NT2/D1 (cell line): ENCODE results near the gene CFAP107.

ENCODE experiments used
- DNase-seq: peaks from one replicate; pipeline ENCODE4 v3.0.0-alpha.2; 2011; ENCODE audit warnings: low read depth, low spot score
- H3K27me3 ChIP-seq: 2 replicates; pipeline ENCODE4 v1.6.0; 2011; ENCODE audit warnings: mild to moderate bottlenecking; ENCODE audit not compliant: insufficient read length, insufficient read depth
- H3K36me3 ChIP-seq: 2 replicates; pipeline ENCODE4 v1.6.1; 2011; ENCODE audit warnings: mild to moderate bottlenecking, low read length, mixed read lengths; ENCODE audit not compliant: insufficient read depth, insufficient read length
- H3K4me1 ChIP-seq: 2 replicates; pipeline ENCODE4 v1.5.1; 2011; ENCODE audit not compliant: insufficient read depth, insufficient read length
- H3K4me3 ChIP-seq: 2 replicates; pipeline ENCODE4 v1.5.1; 2011; ENCODE audit warnings: low read depth; ENCODE audit not compliant: insufficient read length
- H3K9ac ChIP-seq: 2 replicates; pipeline ENCODE4 v1.6.0; 2011; ENCODE audit warnings: low read depth; ENCODE audit not compliant: insufficient read length
- H3K9me3 ChIP-seq: 2 replicates; pipeline ENCODE4 v1.5.1; 2011; ENCODE audit warnings: mild to moderate bottlenecking, low read length; ENCODE audit not compliant: insufficient read depth
- SUZ12 ChIP-seq: IDR thresholded peaks from 2 replicates; pipeline ENCODE4 v1.6.1; 2011; ENCODE audit not compliant: insufficient read length, insufficient read depth; ENCODE audit errors: extremely low read depth
- YY1 ChIP-seq: IDR thresholded peaks from 2 replicates; pipeline ENCODE4 v1.6.1; 2011; ENCODE audit not compliant: insufficient read length, insufficient read depth
- ZNF274 ChIP-seq: IDR thresholded peaks from 2 replicates; pipeline ENCODE4 v1.6.1; 2011; ENCODE audit warnings: mild to moderate bottlenecking, low read depth, low read length

The CFAP107 gene

DNA sequence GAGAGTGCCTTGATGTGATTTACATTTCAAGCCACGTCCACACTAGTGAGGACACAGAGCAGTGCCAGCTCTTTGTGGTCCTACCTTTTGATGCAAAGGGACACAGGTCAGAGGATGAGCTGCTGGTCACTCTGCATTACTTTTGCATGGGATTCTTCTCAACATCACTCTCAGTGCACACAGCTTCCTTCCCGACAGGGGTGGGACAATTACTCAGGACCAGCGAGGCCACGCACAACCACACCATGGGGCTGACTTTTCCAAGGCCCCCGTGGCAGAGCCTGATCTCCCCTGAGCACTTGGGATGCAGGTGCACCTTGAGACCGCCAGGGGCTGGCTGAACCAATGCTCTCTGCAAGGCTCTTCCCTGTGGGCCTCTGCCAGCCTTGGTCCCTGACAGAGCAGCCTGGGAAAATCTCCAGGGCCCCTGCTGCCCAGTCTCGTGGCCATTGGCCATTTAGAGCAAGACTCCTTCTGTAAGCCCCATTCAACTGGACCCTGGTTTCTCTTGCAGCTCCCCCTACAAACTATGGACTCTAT, 14.3 kb downstream of the CFAP107 start:
- TF ChIP-seq ZNF274 (no peak), YY1 (no peak), SUZ12 (no peak)
- no peak for DNase-seq
- Histone ChIP-seq H3K9ac (no peak overlapping the region), H3K27me3 (peaks cover 4% of the 10 kb centered on the region), H3K9me3 (no peaks in the 10 kb centered on the region), H3K4me3 (no peak overlapping the region), H3K4me1 (no peaks in the 10 kb centered on the region), H3K36me3 (no peaks in the 10 kb centered on the region)

DNA sequence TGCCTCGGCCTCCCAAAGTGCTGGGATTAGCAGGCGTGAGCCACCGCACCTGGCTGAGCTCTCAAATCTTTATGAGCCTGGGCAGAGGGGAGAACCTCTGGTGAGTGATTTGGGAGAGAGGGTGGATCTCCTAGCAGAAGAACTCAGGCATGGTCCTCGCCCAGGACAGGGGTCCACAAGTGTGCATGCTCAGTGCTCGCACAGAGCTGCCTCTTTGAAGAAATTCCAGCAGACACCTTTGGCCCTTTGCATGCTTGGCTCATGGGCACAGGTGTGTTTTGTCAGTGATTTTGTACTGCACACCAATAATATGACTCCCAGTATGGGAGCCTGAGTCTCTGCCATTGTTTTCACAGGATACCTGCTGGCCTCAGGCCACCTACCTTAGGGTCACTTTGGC, 15.8 kb downstream of the CFAP107 start:
- Histone ChIP-seq H3K4me1 (no peaks in the 10 kb centered on the region), H3K9me3 (no peaks in the 10 kb centered on the region), H3K27me3 (no peaks in the 10 kb centered on the region), H3K9ac (no peak overlapping the region), H3K36me3 (no peaks in the 10 kb centered on the region), H3K4me3 (no peak overlapping the region)
- no peak for DNase-seq
- no peak for TF ChIP-seq ZNF274
- no peak for TF ChIP-seq SUZ12
- no peak for TF ChIP-seq YY1

DNA sequence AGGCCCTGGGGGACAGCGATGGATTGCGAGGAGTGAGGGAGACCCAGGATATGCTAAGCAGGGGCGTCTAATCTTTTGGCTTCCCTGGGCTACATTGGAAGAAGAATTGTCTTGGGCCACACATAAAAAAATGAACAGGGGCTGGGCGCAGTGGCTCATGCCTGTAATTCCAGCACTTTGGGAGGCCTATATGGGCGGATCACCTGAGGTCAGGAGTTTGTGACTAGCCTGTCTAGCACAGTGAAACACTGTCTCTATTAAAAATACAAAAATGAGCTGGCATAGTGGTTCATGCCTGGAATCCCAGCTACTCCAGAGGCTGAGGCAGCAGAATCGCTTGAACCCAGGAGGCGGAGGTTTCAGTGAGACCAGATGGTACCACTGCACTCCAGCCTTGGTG, 16.8 kb downstream of the CFAP107 start:
- H3K4me1 ChIP-seq: no peaks in the 10 kb centered on the region
- H3K9me3 ChIP-seq: no peaks in the 10 kb centered on the region
- no peaks in the 10 kb centered on the region for H3K36me3 ChIP-seq
- DNase-seq: no peak
- no peaks in the 10 kb centered on the region for H3K27me3 ChIP-seq
- TF ChIP-seq YY1: no peak
- H3K9ac ChIP-seq: no peak overlapping the region
- no peak overlapping the region for H3K4me3 ChIP-seq

DNA sequence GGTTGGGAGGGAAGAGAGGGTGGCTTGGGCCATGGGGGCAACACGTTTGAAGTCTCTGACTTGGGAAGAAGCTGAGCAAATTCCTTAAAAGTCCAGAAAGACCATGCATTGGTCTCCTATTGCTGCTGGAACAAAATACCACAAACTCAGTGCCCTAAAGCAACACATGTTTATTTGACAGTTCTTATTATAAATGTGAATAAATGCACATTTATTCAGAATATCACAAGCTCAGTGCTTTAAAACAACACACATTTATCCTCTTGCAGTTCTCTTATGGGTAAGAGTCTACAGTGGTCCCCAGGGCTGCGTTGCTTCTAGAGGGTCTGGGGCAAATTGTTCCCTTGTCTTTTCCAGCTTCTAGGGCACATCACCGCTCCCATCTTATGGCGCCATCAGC, 17.5 kb downstream of the CFAP107 start:
- TF ChIP-seq ZNF274: no peak
- no peak for TF ChIP-seq YY1
- no peak for TF ChIP-seq SUZ12
- Histone ChIP-seq H3K4me3 (no peak overlapping the region), H3K4me1 (no peaks in the 10 kb centered on the region), H3K9ac (no peak overlapping the region), H3K27me3 (no peaks in the 10 kb centered on the region), H3K9me3 (no peaks in the 10 kb centered on the region), H3K36me3 (no peaks in the 10 kb centered on the region)
- DNase-seq: no peak

DNA sequence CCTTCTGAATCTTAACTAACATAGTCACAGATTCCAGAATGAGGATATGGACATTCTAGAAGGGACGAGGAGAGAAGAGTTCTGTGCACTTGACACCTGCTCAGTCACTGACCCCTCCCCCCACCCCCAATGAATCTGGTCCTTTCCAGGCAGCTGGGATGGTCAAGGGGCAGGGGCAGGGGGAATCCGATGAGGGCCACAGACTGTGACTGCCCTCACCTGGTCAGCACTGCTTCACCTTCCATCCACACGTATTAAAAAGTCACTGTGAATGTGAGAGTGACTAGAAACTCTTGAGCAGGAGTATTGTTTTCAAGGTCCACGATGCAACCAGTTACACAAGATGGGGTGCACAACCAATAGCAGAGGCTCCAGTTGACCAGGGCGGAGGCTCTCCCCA, 18.0 kb downstream of the CFAP107 start:
- no peaks in the 10 kb centered on the region for H3K4me1 ChIP-seq
- no peak overlapping the region for H3K4me3 ChIP-seq
- no peaks in the 10 kb centered on the region for H3K9me3 ChIP-seq
- H3K27me3 ChIP-seq: no peaks in the 10 kb centered on the region
- DNase-seq: no peak
- H3K9ac ChIP-seq: no peak overlapping the region
- TF ChIP-seq ZNF274 (no peak), YY1 (no peak), SUZ12 (no peak)
- H3K36me3 ChIP-seq: no peaks in the 10 kb centered on the region

DNA sequence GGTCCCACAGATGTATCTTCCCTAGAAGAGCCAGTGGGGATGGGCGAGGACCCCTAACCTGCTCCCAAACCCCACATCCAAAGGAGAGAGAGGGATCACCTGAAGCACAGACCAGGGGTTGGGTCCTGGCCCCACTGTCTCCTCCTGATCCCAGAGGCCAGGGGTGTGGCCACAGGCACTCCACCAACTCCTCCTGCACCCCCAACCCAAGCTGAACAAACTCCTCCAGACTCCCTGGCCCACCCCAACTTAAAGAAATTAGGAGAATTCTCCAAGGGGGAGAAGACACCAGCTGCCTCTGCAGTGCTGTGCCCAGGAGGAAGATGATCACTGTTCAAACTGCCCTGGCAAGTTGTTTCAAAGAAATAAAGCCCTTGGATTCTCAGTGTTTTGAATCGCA, 23.0 kb downstream of the CFAP107 start:
- Histone ChIP-seq H3K4me3 (no peak overlapping the region), H3K4me1 (no peaks in the 10 kb centered on the region), H3K9ac (no peak overlapping the region), H3K9me3 (no peaks in the 10 kb centered on the region), H3K27me3 (no peaks in the 10 kb centered on the region), H3K36me3 (no peaks in the 10 kb centered on the region)
- TF ChIP-seq SUZ12 (no peak), ZNF274 (no peak), YY1 (no peak)
- DNase-seq: no peak

DNA sequence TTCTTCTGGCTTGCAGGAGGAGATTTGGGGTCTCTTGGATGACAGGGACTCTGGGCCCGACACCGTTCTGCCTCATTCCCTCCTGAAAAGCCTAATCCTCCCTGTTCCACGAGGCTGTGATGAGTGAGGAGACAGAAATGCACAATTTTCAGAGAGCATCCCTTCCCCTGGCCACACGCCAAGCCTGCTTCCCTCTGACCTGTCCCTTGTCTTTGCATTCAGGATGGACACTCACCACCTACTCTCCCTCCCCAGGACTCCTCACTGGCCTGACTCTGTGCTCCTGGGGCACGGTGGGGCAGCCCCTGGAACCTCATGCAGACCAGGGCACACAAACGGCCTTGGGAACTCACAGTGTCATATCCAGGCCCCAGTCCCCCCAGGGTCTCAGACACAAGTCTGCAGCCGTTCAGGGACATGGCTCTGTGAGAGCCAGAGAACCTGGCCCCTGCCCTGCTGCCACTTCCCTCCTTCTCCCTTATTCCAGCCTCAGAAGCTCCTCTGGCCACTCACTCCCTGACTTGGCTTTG, 24.0 kb downstream of the CFAP107 start:
- Histone ChIP-seq H3K9me3 (no peaks in the 10 kb centered on the region), H3K27me3 (no peaks in the 10 kb centered on the region), H3K9ac (no peak overlapping the region)

More for the DNA sequence above, 24.0 kb downstream of the CFAP107 start:
- Histone ChIP-seq H3K36me3 (no peaks in the 10 kb centered on the region), H3K4me3 (no peak overlapping the region), H3K4me1 (no peaks in the 10 kb centered on the region)
- TF ChIP-seq ZNF274 (no peak), YY1 (no peak), SUZ12 (no peak)
- no peak for DNase-seq
